Ovary (tissue), 3 donors: ENCODE data around the gene METTL26.

Experiments
- CTCF ChIP-seq, 3 donors: fragments of 450-650 bp in 2 of 3; fragments of 200-600 bp in 1 of 3; IDR thresholded peaks; one replicate each; pipeline versions ENCODE4 v1.5.1 to v1.8.0; 2016 to 2022; ENCODE audit warnings: antibody characterized with exemption in 3 of 3, mild to moderate bottlenecking in 1 of 3
- EP300 ChIP-seq: sonication (generic); formaldehyde crosslinking; IDR thresholded peaks from one replicate; pipeline ENCODE4 v1.6.1; 2017; ENCODE audit warnings: antibody characterized with exemption
- donor health status: DM: no; HTN: no; CAD: no.

GRCh38 chr16:633336-634050 is 2.6 kb downstream of the METTL26 start:
- TF ChIP-seq EP300 (no peak), CTCF (IDR thresholded peaks at IDR 0.05) (no peak)
